Measurements from ENCODE around the gene FLRT1. TPM values are rescaled to one million over a fixed set of nuclear protein-coding genes. Genes with fewer than 3 reads are reported as not detected.

Gene FLRT1
- total RNA-seq, 1 donor = under 0.01 TPM

GRCh38 chr11:64056861-64057260 lies 21.1 kb downstream of the FLRT1 start:
- H3K4me3 ChIP-seq (ENCODE audit: insufficient read depth, low read length) = no peak overlapping the region
- peaks cover 10% of the 10 kb centered on the region for H3K4me1 ChIP-seq (ENCODE audit: insufficient read depth, low read length)
- H3K27ac ChIP-seq (ENCODE audit: low read depth, low read length) = no peak overlapping the region
- no peaks in the 10 kb centered on the region for H3K36me3 ChIP-seq (ENCODE audit: insufficient read depth, low read length)
- no peaks in the 10 kb centered on the region for H3K9me3 ChIP-seq (ENCODE audit: low read depth, low read length)
- H3K27me3 ChIP-seq (ENCODE audit: insufficient read depth, low read length) = peaks cover 6% of the 10 kb centered on the region
- H3K4me2 ChIP-seq (ENCODE audit: insufficient read depth, low read length) = no peak overlapping the region
- no peak overlapping the region for H2AFZ ChIP-seq (ENCODE audit: low read length)
- no peak for TF ChIP-seq CTCF (IDR thresholded peaks at IDR 0.05; ENCODE audit: extremely low read depth, low read depth, low read length)
- DNase-seq (ENCODE audit: insufficient read length, low spot score, missing footprints) = no peak
- H4K20me1 ChIP-seq (ENCODE audit: insufficient read depth, low read length) = peaks cover 4% of the 10 kb centered on the region
- no peaks in the 10 kb centered on the region for H3K79me2 ChIP-seq (ENCODE audit: insufficient read depth, low read length)

GRCh38 chr11:64057890-64058289 lies 22.2 kb downstream of the FLRT1 start:
- peaks cover 10% of the 10 kb centered on the region for H3K4me1 ChIP-seq (ENCODE audit: insufficient read depth, low read length)
- H3K9me3 ChIP-seq (ENCODE audit: low read depth, low read length) = no peaks in the 10 kb centered on the region
- peaks cover 6% of the 10 kb centered on the region for H3K27me3 ChIP-seq (ENCODE audit: insufficient read depth, low read length)
- DNase-seq (ENCODE audit: insufficient read length, low spot score, missing footprints) = no peak
- peaks cover 4% of the 10 kb centered on the region for H4K20me1 ChIP-seq (ENCODE audit: insufficient read depth, low read length)
- H3K27ac ChIP-seq (ENCODE audit: low read depth, low read length) = no peak overlapping the region
- H3K79me2 ChIP-seq (ENCODE audit: insufficient read depth, low read length) = no peaks in the 10 kb centered on the region
- no peaks in the 10 kb centered on the region for H3K36me3 ChIP-seq (ENCODE audit: insufficient read depth, low read length)
- no peak overlapping the region for H3K4me3 ChIP-seq (ENCODE audit: insufficient read depth, low read length)
- H2AFZ ChIP-seq (ENCODE audit: low read length) = no peak overlapping the region
- no peak for TF ChIP-seq CTCF (IDR thresholded peaks at IDR 0.05; ENCODE audit: extremely low read depth, low read depth, low read length)
- no peak overlapping the region for H3K4me2 ChIP-seq (ENCODE audit: insufficient read depth, low read length)

GRCh38 chr11:64058494-64058893 lies 22.8 kb downstream of the FLRT1 start:
- Histone ChIP-seq H3K36me3 (ENCODE audit: insufficient read depth, low read length) (no peaks in the 10 kb centered on the region), H3K27ac (ENCODE audit: low read depth, low read length) (no peak overlapping the region), H3K4me2 (ENCODE audit: insufficient read depth, low read length) (no peak overlapping the region), H2AFZ (ENCODE audit: low read length) (no peak overlapping the region), H4K20me1 (ENCODE audit: insufficient read depth, low read length) (peaks cover 4% of the 10 kb centered on the region), H3K4me3 (ENCODE audit: insufficient read depth, low read length) (no peak overlapping the region), H3K4me1 (ENCODE audit: insufficient read depth, low read length) (peaks cover 10% of the 10 kb centered on the region), H3K9me3 (ENCODE audit: low read depth, low read length) (no peaks in the 10 kb centered on the region), H3K79me2 (ENCODE audit: insufficient read depth, low read length) (no peaks in the 10 kb centered on the region), H3K27me3 (ENCODE audit: insufficient read depth, low read length) (peaks cover 6% of the 10 kb centered on the region)
- no peak for TF ChIP-seq CTCF (IDR thresholded peaks at IDR 0.05; ENCODE audit: extremely low read depth, low read depth, low read length)
- no peak for DNase-seq (ENCODE audit: insufficient read length, low spot score, missing footprints)

GRCh38 chr11:64059339-64060140 lies 23.8 kb downstream of the FLRT1 start:
- no peak overlapping the region for H3K4me3 ChIP-seq (ENCODE audit: insufficient read depth, low read length)
- TF ChIP-seq CTCF (IDR thresholded peaks at IDR 0.05; ENCODE audit: extremely low read depth, low read depth, low read length) = no peak
- H4K20me1 ChIP-seq (ENCODE audit: insufficient read depth, low read length) = peaks cover 4% of the 10 kb centered on the region
- H3K4me1 ChIP-seq (ENCODE audit: insufficient read depth, low read length) = peaks cover 10% of the 10 kb centered on the region
- H3K9me3 ChIP-seq (ENCODE audit: low read depth, low read length) = no peaks in the 10 kb centered on the region
- H3K36me3 ChIP-seq (ENCODE audit: insufficient read depth, low read length) = no peaks in the 10 kb centered on the region
- no peak overlapping the region for H3K4me2 ChIP-seq (ENCODE audit: insufficient read depth, low read length)
- no peak overlapping the region for H3K27ac ChIP-seq (ENCODE audit: low read depth, low read length)
- H2AFZ ChIP-seq (ENCODE audit: low read length) = no peak overlapping the region
- DNase-seq (ENCODE audit: insufficient read length, low spot score, missing footprints) = no peak
- no peaks in the 10 kb centered on the region for H3K79me2 ChIP-seq (ENCODE audit: insufficient read depth, low read length)
- H3K27me3 ChIP-seq (ENCODE audit: insufficient read depth, low read length) = peaks cover 6% of the 10 kb centered on the region
